Panc1 (cell line): Measurements from ENCODE around the gene WFIKKN1.

ENCODE experiments used
- CTCF ChIP-seq: fragments of 450-650 bp; IDR thresholded peaks from 2 replicates; pipeline ENCODE4 v1.5.1; 2017; ENCODE audit warnings: mild to moderate bottlenecking
- POLR2AphosphoS5 ChIP-seq: IDR thresholded peaks from 2 replicates; pipeline ENCODE4 v1.6.1; 2012; ENCODE audit warnings: mild to moderate bottlenecking, low read depth, low read length, moderate library complexity
- REST ChIP-seq, 2 experiments: IDR thresholded peaks; 2 replicates each; pipeline ENCODE4 v1.6.1; 2011 to 2012; ENCODE audit warnings: low read depth in 2 of 2, control low read depth in 1 of 2, low read length in 1 of 2, mild to moderate bottlenecking in 1 of 2, moderate library complexity in 1 of 2; ENCODE audit not compliant: insufficient read depth in 1 of 2
- SIN3A ChIP-seq: IDR thresholded peaks from 2 replicates; pipeline ENCODE4 v1.6.1; 2012; ENCODE audit warnings: low read depth, mild to moderate bottlenecking, low read length, moderate library complexity, borderline replicate concordance; ENCODE audit not compliant: insufficient read depth
- TCF7L2 ChIP-seq: IDR thresholded peaks from 2 replicates; pipeline ENCODE4 v1.6.1; 2011; ENCODE audit warnings: mild to moderate bottlenecking, low read depth, low read length, inconsistent platforms

- TF ChIP-seq POLR2AphosphoS5 (no peak), CTCF (no peak), TCF7L2 (no peak), REST (IDR thresholded peaks at IDR 0.05; ENCODE audit: insufficient read depth in 1 of 2, low read depth in 2 of 2, low read length in 1 of 2) (no peak), SIN3A (no peak)
Measured at GRCh38 chr16:609316-609715, 21.5 kb upstream of the WFIKKN1 start.
